ENCODE measurements around the gene ABCA13.

Gene ABCA13

GRCh38 chr7:48365010-48365409 lies 193.8 kb downstream of the ABCA13 start:
- TF ChIP-seq CTCF (IDR thresholded peaks at IDR 0.05; ENCODE audit: low read depth, low read length) = no peak
- DNase-seq (ENCODE audit: extremely low read depth, low read depth) = no peak

GRCh38 chr7:48366096-48366495 lies 194.8 kb downstream of the ABCA13 start:
- DNase-seq (ENCODE audit: extremely low read depth, low read depth) = no peak

GRCh38 chr7:48376263-48376662 lies 205.0 kb downstream of the ABCA13 start:
- TF ChIP-seq CTCF (IDR thresholded peaks at IDR 0.05; ENCODE audit: low read depth, low read length) = no peak
- DNase-seq (ENCODE audit: extremely low read depth, low read depth) = no peak

More at GRCh38 chr7:48366096-48366495, 194.8 kb downstream of the ABCA13 start:
- no peak for TF ChIP-seq CTCF (IDR thresholded peaks at IDR 0.05; ENCODE audit: low read depth, low read length)

GRCh38 chr7:48380921-48381320 lies 209.7 kb downstream of the ABCA13 start:
- TF ChIP-seq CTCF (IDR thresholded peaks at IDR 0.05; ENCODE audit: low read depth, low read length) = no peak
- no peak for DNase-seq (ENCODE audit: extremely low read depth, low read depth)

- DNase-seq (ENCODE audit: extremely low read depth, low read depth) = no peak
- no peak for TF ChIP-seq CTCF (IDR thresholded peaks at IDR 0.05; ENCODE audit: low read depth, low read length)
These were observed 210.3 kb downstream of the ABCA13 start for GRCh38 chr7:48381571-48381970.

GRCh38 chr7:48384180-48384752 lies 213.0 kb downstream of the ABCA13 start:
- TF ChIP-seq CTCF (IDR thresholded peaks at IDR 0.05; ENCODE audit: low read depth, low read length) = no peak
- DNase-seq (ENCODE audit: extremely low read depth, low read depth) = no peak

GRCh38 chr7:48387932-48388331 lies 216.7 kb downstream of the ABCA13 start:
- no peak for TF ChIP-seq CTCF (IDR thresholded peaks at IDR 0.05; ENCODE audit: low read depth, low read length)
- no peak for DNase-seq (ENCODE audit: extremely low read depth, low read depth)
